Vagina (tissue), 2 donors: Measurements from ENCODE around the gene OTUD4.

Source experiments
- POLR2A ChIP-seq, 2 donors: fragments of 450-650 bp; IDR thresholded peaks; one replicate each; pipeline ENCODE4 v1.6.1; 2017; ENCODE audit warnings: antibody characterized with exemption in 2 of 2, mild to moderate bottlenecking in 2 of 2, moderate library complexity in 2 of 2
- POLR2AphosphoS5 ChIP-seq, 2 donors: sonication (generic); formaldehyde crosslinking; IDR thresholded peaks; one replicate each; pipeline ENCODE4 v1.9.0; 2017; ENCODE audit warnings: antibody characterized with exemption in 2 of 2, mild to moderate bottlenecking in 2 of 2, low read depth in 1 of 2; ENCODE audit not compliant: insufficient read depth in 1 of 2
- TF ChIP-seq, protein P1 (sequence below), 3 experiments: fragments of 450-650 bp in 2 of 3; fragments of 200-600 bp in 1 of 3; sonication (generic) in 1 of 3; IDR thresholded peaks; one replicate each; pipeline ENCODE4 v1.5.1; 2017 to 2019; ENCODE audit warnings: antibody characterized with exemption in 3 of 3, mild to moderate bottlenecking in 2 of 3, moderate library complexity in 2 of 3

DNA sequence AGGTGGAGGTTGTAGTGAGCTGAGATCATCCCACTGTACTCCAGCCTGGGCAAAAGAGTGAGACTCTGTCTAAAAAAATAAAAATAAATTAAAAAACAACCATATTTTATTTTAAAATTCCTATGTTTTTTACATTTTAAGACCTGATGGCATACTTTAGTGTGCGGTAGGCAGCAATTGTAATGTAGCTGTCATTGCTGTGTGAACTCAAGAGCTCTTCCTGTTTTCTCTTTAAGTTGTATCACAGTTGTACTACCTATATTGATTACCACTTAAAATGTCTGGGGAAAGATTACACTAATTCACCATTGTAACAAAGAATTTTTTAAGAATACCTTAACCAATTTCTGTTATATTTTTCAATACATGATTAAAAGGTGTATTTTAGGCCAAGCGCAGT is 55.0 kb downstream of the OTUD4 start:
- TF ChIP-seq, protein P1, sequence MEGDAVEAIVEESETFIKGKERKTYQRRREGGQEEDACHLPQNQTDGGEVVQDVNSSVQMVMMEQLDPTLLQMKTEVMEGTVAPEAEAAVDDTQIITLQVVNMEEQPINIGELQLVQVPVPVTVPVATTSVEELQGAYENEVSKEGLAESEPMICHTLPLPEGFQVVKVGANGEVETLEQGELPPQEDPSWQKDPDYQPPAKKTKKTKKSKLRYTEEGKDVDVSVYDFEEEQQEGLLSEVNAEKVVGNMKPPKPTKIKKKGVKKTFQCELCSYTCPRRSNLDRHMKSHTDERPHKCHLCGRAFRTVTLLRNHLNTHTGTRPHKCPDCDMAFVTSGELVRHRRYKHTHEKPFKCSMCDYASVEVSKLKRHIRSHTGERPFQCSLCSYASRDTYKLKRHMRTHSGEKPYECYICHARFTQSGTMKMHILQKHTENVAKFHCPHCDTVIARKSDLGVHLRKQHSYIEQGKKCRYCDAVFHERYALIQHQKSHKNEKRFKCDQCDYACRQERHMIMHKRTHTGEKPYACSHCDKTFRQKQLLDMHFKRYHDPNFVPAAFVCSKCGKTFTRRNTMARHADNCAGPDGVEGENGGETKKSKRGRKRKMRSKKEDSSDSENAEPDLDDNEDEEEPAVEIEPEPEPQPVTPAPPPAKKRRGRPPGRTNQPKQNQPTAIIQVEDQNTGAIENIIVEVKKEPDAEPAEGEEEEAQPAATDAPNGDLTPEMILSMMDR (IDR thresholded peaks at IDR 0.05) = no peak
- no peak for TF ChIP-seq POLR2A (IDR thresholded peaks at IDR 0.05)
- TF ChIP-seq POLR2AphosphoS5 (IDR thresholded peaks at IDR 0.05; ENCODE audit: insufficient read depth in 1 of 2, low read depth in 1 of 2) = no peak
